HEK293T (cell line): ENCODE results near the gene SQSTM1.

Experiments used
- CTCF ChIA-PET: fragments of 350-600 bp; formaldehyde crosslinking; extraction: SDS; loops from one replicate; lab custom pipeline; 2021; ENCODE audit warnings: antibody characterized with exemption, inconsistent platforms; lab: Yijun Ruan, JAX
- POLR2A ChIA-PET: fragments of 350-600 bp; formaldehyde crosslinking; extraction: SDS; loops from one replicate; lab custom pipeline; 2020; ENCODE audit warnings: antibody characterized with exemption, inconsistent platforms; lab: Yijun Ruan, JAX
- DNase-seq: peaks from one replicate; pipeline ENCODE4 v3.0.0; 2012; ENCODE audit warnings: mixed read lengths; ENCODE audit errors: extremely low spot score
- ARNT ChIP-seq: fragments of 450-650 bp; IDR thresholded peaks from 2 replicates; pipeline ENCODE4 v1.6.1; 2017; ENCODE audit warnings: mild to moderate bottlenecking
- BHLHE40 ChIP-seq: fragments of 450-650 bp; IDR thresholded peaks from 2 replicates; pipeline ENCODE4 v1.6.1; 2016; ENCODE audit warnings: mild to moderate bottlenecking, moderate library complexity, borderline replicate concordance
- CTBP1 ChIP-seq: fragments of 450-650 bp; IDR thresholded peaks from 2 replicates; pipeline ENCODE4 v1.6.1; 2016; ENCODE audit warnings: borderline replicate concordance
- ELF4 ChIP-seq: fragments of 450-650 bp; IDR thresholded peaks from 2 replicates; pipeline ENCODE4 v1.6.1; 2017; ENCODE audit warnings: antibody characterized with exemption
- FOXA1 ChIP-seq: fragments of 450-650 bp; IDR thresholded peaks from 2 replicates; pipeline ENCODE4 v1.6.1; 2016; ENCODE audit warnings: mild to moderate bottlenecking
- FOXK2 ChIP-seq: fragments of 450-650 bp; IDR thresholded peaks from 2 replicates; pipeline ENCODE4 v1.6.1; 2016; ENCODE audit warnings: mild to moderate bottlenecking
- FOXM1 ChIP-seq: fragments of 450-650 bp; IDR thresholded peaks from 2 replicates; pipeline ENCODE4 v1.6.1; 2017; ENCODE audit warnings: mild to moderate bottlenecking, borderline replicate concordance
- HDGF ChIP-seq: fragments of 450-650 bp; IDR thresholded peaks from 2 replicates; pipeline ENCODE4 v1.6.1; 2017; ENCODE audit warnings: antibody characterized with exemption, borderline replicate concordance
- L3MBTL2 ChIP-seq: fragments of 450-650 bp; conservative IDR thresholded peaks from 2 replicates; pipeline ENCODE4 v1.6.1; 2016; ENCODE audit warnings: mild to moderate bottlenecking
- LEF1 ChIP-seq: fragments of 450-650 bp; IDR thresholded peaks from 2 replicates; pipeline ENCODE4 v1.6.1; 2017; ENCODE audit warnings: mild to moderate bottlenecking, borderline replicate concordance
- NFRKB ChIP-seq: fragments of 450-650 bp; IDR thresholded peaks from 2 replicates; pipeline ENCODE4 v1.6.1; 2016; ENCODE audit warnings: mild to moderate bottlenecking, moderate library complexity
- SP1 ChIP-seq: fragments of 450-650 bp; IDR thresholded peaks from 2 replicates; pipeline ENCODE4 v1.6.1; 2017
- SUZ12 ChIP-seq: fragments of 450-650 bp; IDR thresholded peaks from 2 replicates; pipeline ENCODE4 v1.6.1; 2016; ENCODE audit warnings: mild to moderate bottlenecking
- TARDBP ChIP-seq: fragments of 450-650 bp; IDR thresholded peaks from 2 replicates; pipeline ENCODE4 v1.6.1; 2016
- ZNF384 ChIP-seq: fragments of 450-650 bp; IDR thresholded peaks from 2 replicates; pipeline ENCODE4 v1.6.1; 2016
- TF ChIP-seq, protein P1 (sequence below): fragments of 450-650 bp; IDR thresholded peaks from 2 replicates; pipeline ENCODE4 v1.6.1; 2016

Gene SQSTM1

DNA sequence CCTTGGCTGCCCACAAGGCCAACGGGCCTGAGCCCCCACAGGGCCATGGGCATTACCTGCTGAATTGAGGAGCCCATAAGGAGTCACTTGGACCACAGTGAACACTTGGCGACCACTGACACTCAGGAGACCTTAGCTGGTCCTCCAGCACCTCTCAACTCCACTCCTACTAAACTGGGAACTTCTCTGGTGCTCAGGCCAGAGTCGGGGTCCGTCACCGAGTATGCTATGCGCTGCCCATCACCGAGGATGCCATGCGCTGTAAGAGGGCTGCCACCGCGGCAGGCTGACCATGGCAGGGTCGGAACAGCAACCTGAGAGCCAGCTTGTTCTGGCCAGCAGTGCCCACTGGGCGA is 600 bp upstream of the SQSTM1 start:
- no peak for DNase-seq
- TF ChIP-seq, protein P1, sequence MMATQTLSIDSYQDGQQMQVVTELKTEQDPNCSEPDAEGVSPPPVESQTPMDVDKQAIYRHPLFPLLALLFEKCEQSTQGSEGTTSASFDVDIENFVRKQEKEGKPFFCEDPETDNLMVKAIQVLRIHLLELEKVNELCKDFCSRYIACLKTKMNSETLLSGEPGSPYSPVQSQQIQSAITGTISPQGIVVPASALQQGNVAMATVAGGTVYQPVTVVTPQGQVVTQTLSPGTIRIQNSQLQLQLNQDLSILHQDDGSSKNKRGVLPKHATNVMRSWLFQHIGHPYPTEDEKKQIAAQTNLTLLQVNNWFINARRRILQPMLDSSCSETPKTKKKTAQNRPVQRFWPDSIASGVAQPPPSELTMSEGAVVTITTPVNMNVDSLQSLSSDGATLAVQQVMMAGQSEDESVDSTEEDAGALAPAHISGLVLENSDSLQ, result no peak
- TF ChIP-seq HDGF, result no peak
- no peak for TF ChIP-seq TARDBP
- no peak for TF ChIP-seq ARNT
- TF ChIP-seq SP1, result no peak
- no peak for TF ChIP-seq BHLHE40
- TF ChIP-seq LEF1, result no peak
- no peak for TF ChIP-seq FOXA1
- no peak for TF ChIP-seq ELF4
- TF ChIP-seq CTBP1, result no peak
- ChIA-PET POLR2A (interaction anchor here (0.5 to 1.5 kb wide), 10 partner anchors 9 to 24 kb away, joined by 3 to 8 read pairs (median 4); partner anchors contain the start of gene MGAT4B), CTCF (interaction anchor here (1.1 kb wide), 1 partner anchor 31 kb away, joined by 3 read pairs; no protein-coding TSS in a partner anchor)

DNA sequence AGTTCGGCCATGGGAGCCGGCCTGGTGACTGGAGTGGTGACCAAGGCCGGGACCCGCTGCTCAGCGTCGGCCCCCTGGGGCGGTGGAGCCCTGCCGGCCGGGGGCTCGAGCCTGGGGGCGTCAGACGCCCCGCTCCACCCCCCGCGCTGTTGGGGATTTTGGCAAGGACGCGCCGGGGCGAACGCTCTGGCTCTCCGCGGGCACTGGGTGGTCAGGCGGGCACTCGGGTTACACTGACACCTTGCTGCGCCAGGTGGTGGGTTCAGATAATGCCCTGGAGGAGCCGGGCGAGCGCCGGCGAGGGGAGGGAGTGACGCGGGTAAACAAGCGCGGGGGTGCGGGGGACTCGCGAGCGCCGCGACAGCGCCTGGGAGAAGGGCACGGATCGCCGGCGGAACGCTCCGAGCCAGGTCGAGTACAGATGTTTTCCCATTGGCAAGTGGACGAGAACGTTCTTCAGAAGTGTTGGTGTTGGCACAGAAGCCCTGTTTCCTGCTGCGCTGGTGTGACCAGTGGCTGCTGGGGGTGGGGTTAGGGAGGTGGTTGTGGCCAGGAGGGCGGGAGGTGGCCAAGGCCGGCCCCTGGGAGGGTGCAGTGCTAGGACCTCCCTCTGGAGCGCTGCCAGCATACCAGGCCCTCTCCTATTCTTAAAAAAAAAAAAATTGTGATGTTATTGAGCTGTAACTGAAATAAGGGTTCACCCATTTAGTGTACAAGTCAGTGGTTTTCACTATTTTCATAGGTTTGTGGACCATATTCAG is 773 bp downstream of the SQSTM1 start:
- TF ChIP-seq ZNF384 (peak; percentile 76; the same call in 1 of the 2 replicates), FOXA1 (no peak), CTBP1 (no peak)
- TF ChIP-seq, protein P1, result no peak
- CTCF ChIA-PET, result interaction anchor here (0.6 kb wide), 1 partner anchor 1335 kb away, joined by 3 read pairs; no protein-coding TSS in a partner anchor

DNA sequence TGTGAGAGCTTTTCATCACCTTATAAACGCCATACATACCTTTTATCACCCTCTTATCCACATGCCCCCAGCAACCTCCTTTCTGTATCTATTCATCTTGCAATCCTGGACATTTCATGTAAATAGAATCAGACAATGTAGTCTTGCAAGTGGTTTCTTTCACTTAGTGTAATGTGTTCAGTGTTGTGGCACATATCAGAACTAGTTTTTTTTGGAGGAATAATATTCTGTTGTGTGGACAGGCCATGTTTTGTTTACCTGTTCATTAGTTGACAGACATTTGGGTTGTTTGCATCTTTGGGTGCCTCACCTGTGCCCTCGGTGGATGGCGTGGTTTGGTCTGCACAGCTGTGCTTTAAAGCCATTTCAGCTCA is 1.3 kb downstream of the SQSTM1 start:
- CTCF ChIA-PET, result interaction anchor here (0.6 kb wide), 1 partner anchor 1336 kb away, joined by 3 read pairs; no protein-coding TSS in a partner anchor
- TF ChIP-seq FOXK2, result no peak
- TF ChIP-seq NFRKB, result no peak
- TF ChIP-seq L3MBTL2, result no peak
- no peak for TF ChIP-seq LEF1
- no peak for TF ChIP-seq SP1
- TF ChIP-seq HDGF, result no peak
- no peak for TF ChIP-seq ARNT
- TF ChIP-seq FOXM1, result no peak
- no peak for TF ChIP-seq CTBP1
- TF ChIP-seq, protein P1, result no peak
- no peak for TF ChIP-seq ZNF384
- no peak for TF ChIP-seq FOXA1
- TF ChIP-seq BHLHE40, result no peak
- no peak for TF ChIP-seq ELF4
- no peak for TF ChIP-seq TARDBP
- no peak for TF ChIP-seq SUZ12
- POLR2A ChIA-PET, result interaction anchor here (0.6 kb wide), 1 partner anchor 47 kb away, joined by 4 read pairs; no protein-coding TSS in a partner anchor
- DNase-seq, result no peak

More for the DNA sequence above, 773 bp downstream of the SQSTM1 start:
- peak; percentile 90 for DNase-seq
- POLR2A ChIA-PET, result interaction anchor here (0.6 to 1.5 kb wide), 6 partner anchors 10 to 48 kb away, joined by 3 to 8 read pairs (median 4); no protein-coding TSS in a partner anchor

DNA sequence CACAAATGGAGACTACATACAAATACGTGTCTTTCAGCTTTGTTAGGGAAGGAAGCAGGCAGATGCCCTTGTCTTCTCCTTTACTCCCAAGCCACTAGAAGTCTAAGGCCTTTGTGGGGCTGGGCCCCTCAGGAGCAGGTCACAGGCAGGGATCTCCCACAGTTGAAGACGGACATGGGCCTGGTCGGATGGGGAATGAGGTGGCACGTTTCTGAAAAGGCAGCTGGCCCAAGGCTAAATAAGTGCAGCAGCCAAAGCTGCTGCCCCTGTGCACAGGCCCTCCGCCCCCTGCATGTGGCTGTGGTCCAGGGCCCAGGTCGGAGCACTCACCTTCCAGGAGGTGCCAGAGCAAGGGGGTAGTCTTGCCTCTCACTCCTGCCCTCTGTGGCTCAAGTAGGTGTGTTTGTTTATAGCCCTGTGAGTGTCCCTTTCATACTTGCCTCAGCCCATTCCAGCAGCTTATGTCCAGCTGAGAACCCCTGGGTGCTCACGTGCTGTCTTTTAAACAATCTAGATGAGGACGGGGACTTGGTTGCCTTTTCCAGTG is 1.8 kb downstream of the SQSTM1 start:
- TF ChIP-seq FOXK2, result no peak
- TF ChIP-seq LEF1, result no peak
- TF ChIP-seq CTBP1, result no peak
- TF ChIP-seq SUZ12, result no peak
- no peak for TF ChIP-seq SP1
- TF ChIP-seq FOXM1, result no peak
- TF ChIP-seq BHLHE40, result no peak
- TF ChIP-seq L3MBTL2, result no peak
- TF ChIP-seq ZNF384, result no peak
- TF ChIP-seq HDGF, result no peak
- TF ChIP-seq, protein P1, result no peak
- no peak for TF ChIP-seq NFRKB
- no peak for TF ChIP-seq ARNT
- no peak for TF ChIP-seq ELF4
- TF ChIP-seq FOXA1, result no peak
- no peak for TF ChIP-seq TARDBP
- no peak for DNase-seq
- POLR2A ChIA-PET, result interaction anchor here (0.6 to 1.6 kb wide), 2 partner anchors 11 to 47 kb away, joined by 4 read pairs; no protein-coding TSS in a partner anchor
- CTCF ChIA-PET, result interaction anchor here (0.6 kb wide), 1 partner anchor 1337 kb away, joined by 3 read pairs; no protein-coding TSS in a partner anchor
